GM23338 (cell line): Measurements from ENCODE around the gene RAB34. TPM values are rescaled to one million over a fixed set of nuclear protein-coding genes. Genes with fewer than 3 reads are reported as not detected.

Experiments
- ATAC-seq: fragments of 200-7000 bp; cut with Tn5 transposase; 3 replicates; pipeline ENCODE4 v1.9.1; 2020
- DNase-seq: peaks from one replicate; pipeline ENCODE4 v3.0.0-alpha.2; 2015; ENCODE audit warnings: low spot score
- H2AFZ ChIP-seq: fragments of 200-600 bp; sonication (generic); 2 replicates; pipeline ENCODE4 v1.8.0; 2016; ENCODE audit warnings: antibody characterized with exemption, mild to moderate bottlenecking, moderate library complexity
- H3F3A ChIP-seq: fragments of 200-600 bp; sonication (generic); replicated peaks from 2 replicates; pipeline ENCODE4 v1.8.0; 2017; ENCODE audit warnings: antibody characterized with exemption, mixed run types, low read depth
- H3K27ac ChIP-seq: fragments of 200-600 bp; sonication (generic); 2 replicates; pipeline ENCODE4 v1.6.1; 2016; ENCODE audit warnings: low read depth
- H3K27me3 ChIP-seq: fragments of 200-600 bp; sonication (generic); 2 replicates; pipeline ENCODE4 v1.8.0; 2016; ENCODE audit warnings: mild to moderate bottlenecking, mixed run types, moderate library complexity; ENCODE audit not compliant: insufficient read depth
- H3K36me3 ChIP-seq: fragments of 200-600 bp; sonication (generic); 2 replicates; pipeline ENCODE4 v1.8.0; 2016; ENCODE audit warnings: mild to moderate bottlenecking; ENCODE audit not compliant: insufficient read depth
- H3K4me1 ChIP-seq: fragments of 200-600 bp; sonication (generic); 2 replicates; pipeline ENCODE4 v1.8.0; 2016; ENCODE audit warnings: mild to moderate bottlenecking, moderate library complexity; ENCODE audit not compliant: insufficient read depth
- H3K4me2 ChIP-seq: fragments of 200-600 bp; sonication (generic); 2 replicates; pipeline ENCODE4 v1.7.1; 2017; ENCODE audit warnings: mixed run types
- H3K4me3 ChIP-seq: fragments of 200-600 bp; sonication (generic); 2 replicates; pipeline ENCODE4 v1.6.1; 2016; ENCODE audit warnings: mixed run types
- H3K79me2 ChIP-seq: fragments of 200-600 bp; sonication (generic); replicated peaks from 2 replicates; pipeline ENCODE4 v1.8.0; 2017; ENCODE audit warnings: mild to moderate bottlenecking; ENCODE audit not compliant: insufficient read depth
- H3K9me2 ChIP-seq: fragments of 200-600 bp; sonication (generic); 2 replicates; pipeline ENCODE4 v1.8.0; 2017; ENCODE audit not compliant: insufficient read depth
- H4K20me1 ChIP-seq: fragments of 200-600 bp; sonication (generic); replicated peaks from 2 replicates; pipeline ENCODE4 v1.8.0; 2017; ENCODE audit warnings: mild to moderate bottlenecking; ENCODE audit not compliant: insufficient read depth
- H3K27ac Mint-ChIP-seq: 2 replicates; pipeline ENCODE4 v1.8.0; 2020; ENCODE audit warnings: inconsistent platforms, mild to moderate bottlenecking, moderate library complexity, mixed read lengths
- H3K27me3 Mint-ChIP-seq: 3 replicates; pipeline ENCODE4 v1.8.0; 2022; ENCODE audit warnings: low read depth, mild to moderate bottlenecking, moderate library complexity, mixed read lengths, inconsistent platforms; ENCODE audit not compliant: insufficient read depth, poor library complexity
- H3K36me3 Mint-ChIP-seq: 3 replicates; pipeline ENCODE4 v1.8.0; 2021; ENCODE audit warnings: low read depth, mild to moderate bottlenecking, inconsistent platforms, moderate library complexity, mixed read lengths
- H3K4me1 Mint-ChIP-seq: 3 replicates; pipeline ENCODE4 v1.8.0; 2020; ENCODE audit warnings: mild to moderate bottlenecking, inconsistent platforms, mixed read lengths
- H3K4me3 Mint-ChIP-seq: 3 replicates; pipeline ENCODE4 v1.8.0; 2021; ENCODE audit warnings: moderate library complexity, mild to moderate bottlenecking, inconsistent platforms, mixed read lengths
- H3K9me3 Mint-ChIP-seq: 3 replicates; pipeline ENCODE4 v1.8.0; 2020; ENCODE audit warnings: moderate library complexity, mild to moderate bottlenecking, inconsistent platforms, mixed read lengths
- CREB1 ChIP-seq: fragments of 250-450 bp; sonication (Bioruptor Pico); IDR thresholded peaks from 2 replicates; pipeline ENCODE4 v1.5.0; 2020; ENCODE audit warnings: low read depth, mild to moderate bottlenecking, moderate library complexity
- ETS1 ChIP-seq: IDR thresholded peaks from 2 replicates; pipeline ENCODE4 v1.6.1; 2016; ENCODE audit warnings: antibody characterized with exemption
- EZH2 ChIP-seq: fragments of 200-600 bp; sonication (generic); IDR thresholded peaks from one replicate; pipeline ENCODE4 v1.8.0; 2017; ENCODE audit warnings: antibody characterized with exemption, mild to moderate bottlenecking, low read depth; ENCODE audit not compliant: unreplicated experiment
- EZH2phosphoT487 ChIP-seq: fragments of 200-600 bp; sonication (generic); IDR thresholded peaks from one replicate; pipeline ENCODE4 v1.8.1; 2018; ENCODE audit warnings: antibody characterized with exemption; ENCODE audit not compliant: unreplicated experiment
- NANOG ChIP-seq: IDR thresholded peaks from 2 replicates; pipeline ENCODE4 v1.6.1; 2016; ENCODE audit warnings: antibody characterized with exemption, borderline replicate concordance
- POLR2AphosphoS5 ChIP-seq: IDR thresholded peaks from 2 replicates; pipeline ENCODE4 v1.6.1; 2016; ENCODE audit warnings: antibody characterized with exemption, low read depth
- ZNF114 ChIP-seq: fragments of 250-450 bp; sonication (Bioruptor Pico); IDR thresholded peaks from 2 replicates; pipeline ENCODE4 v1.5.0; 2020; ENCODE audit warnings: mild to moderate bottlenecking, moderate library complexity
- ZNF462 ChIP-seq: fragments of 250-450 bp; sonication (Bioruptor Pico); IDR thresholded peaks from 2 replicates; pipeline ENCODE4 v1.5.0; 2020; ENCODE audit warnings: mild to moderate bottlenecking, moderate library complexity
- polyA plus RNA-seq: library from polyadenylated mRNA; unstranded; fragments of >200 nt; fragmentation: Nextera tagmentation; extraction: Ambion mirVana; gene quantifications from 2 replicates; pipeline ENCODE4 v1.2.1, GENCODE V29; 2016
- total RNA-seq: library from RNA; depleted of rRNA; stranded (reverse); fragments of >200 nt; shearing (Covaris generic); gene quantifications from 2 replicates; pipeline ENCODE4 v1.2.3, GENCODE V29; 2014
- TF ChIP-seq, protein P1 (sequence below): IDR thresholded peaks from one replicate; pipeline ENCODE4 v1.6.1; 2018; ENCODE audit warnings: antibody characterized with exemption; ENCODE audit not compliant: unreplicated experiment
- TF ChIP-seq, protein P2 (sequence below), 2 experiments: fragments of 200-600 bp in 1 of 2; sonication (generic) in 1 of 2; conservative IDR thresholded peaks; 2 replicates each; pipeline versions ENCODE4 v1.5.1 to v1.6.1; 2016 to 2017; ENCODE audit warnings: antibody characterized with exemption in 2 of 2, low read depth in 2 of 2, mild to moderate bottlenecking in 2 of 2, moderate library complexity in 1 of 2

RAB34 gene
- total and polyA plus RNA-seq, 2 experiments from 2014 or later = 184 to 394 TPM

DNA sequence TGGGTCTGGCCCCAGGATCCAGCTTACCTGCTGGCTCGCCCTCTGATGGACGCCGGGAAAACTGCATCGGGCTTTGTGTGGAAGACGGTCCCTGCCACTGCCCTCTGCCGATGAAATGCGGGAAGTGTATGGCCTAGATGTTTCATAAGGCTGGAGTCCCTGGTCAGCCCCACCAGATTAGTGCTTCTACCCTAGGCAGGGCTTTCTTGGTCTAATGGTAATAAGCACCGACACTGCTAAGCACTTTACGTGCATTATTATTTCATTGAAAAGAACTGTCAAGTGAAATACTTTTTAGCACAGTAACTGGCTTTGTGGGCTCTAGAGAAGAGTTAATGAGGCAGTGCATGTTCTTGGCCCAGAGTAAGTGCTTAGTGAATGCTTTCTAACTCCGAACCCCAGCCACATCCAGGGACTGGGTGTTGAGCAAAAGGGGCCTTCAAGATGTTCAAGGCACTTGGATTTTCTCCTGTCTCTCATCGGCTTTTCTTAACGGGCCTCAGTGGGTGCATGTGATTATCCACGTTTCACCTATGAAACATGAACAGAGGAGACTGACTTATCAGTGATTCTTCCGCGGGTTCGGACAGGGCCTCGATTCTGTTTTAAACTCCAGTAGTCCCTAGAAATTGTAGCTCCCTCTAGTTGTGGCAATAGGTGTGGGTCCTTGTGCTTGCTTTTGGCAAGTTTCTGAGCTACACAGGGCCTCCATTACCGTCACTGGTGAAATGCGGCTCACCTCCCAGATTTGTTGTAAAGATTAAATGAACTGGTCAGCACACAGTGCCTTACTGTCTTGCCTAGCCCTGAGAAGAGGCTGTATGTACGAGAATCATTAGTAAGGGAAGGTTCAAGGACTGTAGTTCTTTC lies 32.7 kb upstream of the RAB34 start:
- Histone ChIP-seq H2AFZ (no peak overlapping the region), H3K4me1 (peaks cover 27% of the 10 kb centered on the region), H4K20me1 (peaks cover 27% of the 10 kb centered on the region), H3K79me2 (peaks cover 20% of the 10 kb centered on the region), H3K4me3 (no peak overlapping the region), H3K27ac (peak overlapping the region; percentile 51; the same call in 1 of the 2 replicates), H3F3A (peaks cover 76% of the 10 kb centered on the region), H3K36me3 (peaks cover 34% of the 10 kb centered on the region), H3K9me2 (no peaks in the 10 kb centered on the region), H3K4me2 (peak overlapping the region; percentile 6), H3K27me3 (no peaks in the 10 kb centered on the region)
- Mint-ChIP-seq H3K4me3 (no peak overlapping the region), H3K9me3 (no peaks in the 10 kb centered on the region), H3K27me3 (peaks cover 52% of the 10 kb centered on the region), H3K36me3 (peaks cover 71% of the 10 kb centered on the region), H3K4me1 (peaks cover 40% of the 10 kb centered on the region), H3K27ac (peak overlapping the region; percentile 65)
- no peak for TF ChIP-seq EZH2phosphoT487
- TF ChIP-seq ZNF462 (CRISPR knock-in tag) = no peak
- peak; percentile 62 for TF ChIP-seq POLR2AphosphoS5
- peak; percentile 39; the same call in 1 of the 2 replicates for TF ChIP-seq CREB1 (CRISPR knock-in tag)
- no peak for TF ChIP-seq EZH2
- TF ChIP-seq ETS1 = no peak
- TF ChIP-seq ZNF114 (CRISPR knock-in tag) = no peak
- TF ChIP-seq, protein P1, sequence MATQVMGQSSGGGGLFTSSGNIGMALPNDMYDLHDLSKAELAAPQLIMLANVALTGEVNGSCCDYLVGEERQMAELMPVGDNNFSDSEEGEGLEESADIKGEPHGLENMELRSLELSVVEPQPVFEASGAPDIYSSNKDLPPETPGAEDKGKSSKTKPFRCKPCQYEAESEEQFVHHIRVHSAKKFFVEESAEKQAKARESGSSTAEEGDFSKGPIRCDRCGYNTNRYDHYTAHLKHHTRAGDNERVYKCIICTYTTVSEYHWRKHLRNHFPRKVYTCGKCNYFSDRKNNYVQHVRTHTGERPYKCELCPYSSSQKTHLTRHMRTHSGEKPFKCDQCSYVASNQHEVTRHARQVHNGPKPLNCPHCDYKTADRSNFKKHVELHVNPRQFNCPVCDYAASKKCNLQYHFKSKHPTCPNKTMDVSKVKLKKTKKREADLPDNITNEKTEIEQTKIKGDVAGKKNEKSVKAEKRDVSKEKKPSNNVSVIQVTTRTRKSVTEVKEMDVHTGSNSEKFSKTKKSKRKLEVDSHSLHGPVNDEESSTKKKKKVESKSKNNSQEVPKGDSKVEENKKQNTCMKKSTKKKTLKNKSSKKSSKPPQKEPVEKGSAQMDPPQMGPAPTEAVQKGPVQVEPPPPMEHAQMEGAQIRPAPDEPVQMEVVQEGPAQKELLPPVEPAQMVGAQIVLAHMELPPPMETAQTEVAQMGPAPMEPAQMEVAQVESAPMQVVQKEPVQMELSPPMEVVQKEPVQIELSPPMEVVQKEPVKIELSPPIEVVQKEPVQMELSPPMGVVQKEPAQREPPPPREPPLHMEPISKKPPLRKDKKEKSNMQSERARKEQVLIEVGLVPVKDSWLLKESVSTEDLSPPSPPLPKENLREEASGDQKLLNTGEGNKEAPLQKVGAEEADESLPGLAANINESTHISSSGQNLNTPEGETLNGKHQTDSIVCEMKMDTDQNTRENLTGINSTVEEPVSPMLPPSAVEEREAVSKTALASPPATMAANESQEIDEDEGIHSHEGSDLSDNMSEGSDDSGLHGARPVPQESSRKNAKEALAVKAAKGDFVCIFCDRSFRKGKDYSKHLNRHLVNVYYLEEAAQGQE = no peak
- TF ChIP-seq, protein P2, sequence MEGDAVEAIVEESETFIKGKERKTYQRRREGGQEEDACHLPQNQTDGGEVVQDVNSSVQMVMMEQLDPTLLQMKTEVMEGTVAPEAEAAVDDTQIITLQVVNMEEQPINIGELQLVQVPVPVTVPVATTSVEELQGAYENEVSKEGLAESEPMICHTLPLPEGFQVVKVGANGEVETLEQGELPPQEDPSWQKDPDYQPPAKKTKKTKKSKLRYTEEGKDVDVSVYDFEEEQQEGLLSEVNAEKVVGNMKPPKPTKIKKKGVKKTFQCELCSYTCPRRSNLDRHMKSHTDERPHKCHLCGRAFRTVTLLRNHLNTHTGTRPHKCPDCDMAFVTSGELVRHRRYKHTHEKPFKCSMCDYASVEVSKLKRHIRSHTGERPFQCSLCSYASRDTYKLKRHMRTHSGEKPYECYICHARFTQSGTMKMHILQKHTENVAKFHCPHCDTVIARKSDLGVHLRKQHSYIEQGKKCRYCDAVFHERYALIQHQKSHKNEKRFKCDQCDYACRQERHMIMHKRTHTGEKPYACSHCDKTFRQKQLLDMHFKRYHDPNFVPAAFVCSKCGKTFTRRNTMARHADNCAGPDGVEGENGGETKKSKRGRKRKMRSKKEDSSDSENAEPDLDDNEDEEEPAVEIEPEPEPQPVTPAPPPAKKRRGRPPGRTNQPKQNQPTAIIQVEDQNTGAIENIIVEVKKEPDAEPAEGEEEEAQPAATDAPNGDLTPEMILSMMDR (conservative IDR thresholded peaks at IDR 0.05; ENCODE audit: low read depth in 2 of 2) = peak; percentile 97 to 98
- no peak for TF ChIP-seq NANOG
- DNase-seq = peak; percentile 98
- peak; percentile 47 for ATAC-seq
